HG03175 (cell line): ENCODE results near the gene SP1.
A peak's percentile ranks its signal among the peaks of the same experiment; 100 is the strongest.
"Not testable (repeated sequence)": the region's sequence is repeated elsewhere in the genome, so short reads cannot be mapped to it uniquely, and the experiment has no call there.

Source experiments
- ATAC-seq: cut with Tn5 transposase; IDR thresholded peaks from one replicate; pipeline ENCODE4 v1.9.1; 2021; ENCODE audit warnings: mild to moderate bottlenecking, moderate library complexity; ENCODE audit not compliant: unreplicated experiment

The SP1 gene

GRCh38 chr12:53380104-53380793 is at the start of gene SP1:
Gene SP1 (plus strand): TSS chr12:53380176. CDS start chr12:53380292, 116 bp downstream.
- ATAC-seq: peak; percentile 38

GRCh38 chr12:53330671-53331070 is 49.3 kb upstream of the SP1 start:
- no peak for ATAC-seq

- not testable (repeated sequence) for ATAC-seq
Observed at GRCh38 chr12:53332339-53332738, 47.6 kb upstream of the SP1 start.

GRCh38 chr12:53332744-53333143 is 47.2 kb upstream of the SP1 start:
- ATAC-seq: no peak

- no peak for ATAC-seq
Observed at GRCh38 chr12:53333289-53333688, 46.7 kb upstream of the SP1 start.

- no peak for ATAC-seq
Observed at GRCh38 chr12:53333845-53334244, 46.1 kb upstream of the SP1 start.

GRCh38 chr12:53334822-53335221 is 45.2 kb upstream of the SP1 start:
- ATAC-seq: no peak

GRCh38 chr12:53336181-53336681 is 43.7 kb upstream of the SP1 start, which contains the start of gene SP7:
Gene SP7 (minus strand): TSS chr12:53336354. CDS start chr12:53335646, 708 bp downstream.
- no peak for ATAC-seq

- no peak for ATAC-seq
Observed at GRCh38 chr12:53338017-53338416, 42.0 kb upstream of the SP1 start.

GRCh38 chr12:53338916-53339315 is 41.1 kb upstream of the SP1 start:
- no peak for ATAC-seq

GRCh38 chr12:53340398-53340797 is 39.6 kb upstream of the SP1 start:
- no peak for ATAC-seq

- no peak for ATAC-seq
Observed at GRCh38 chr12:53343449-53343848, 36.5 kb upstream of the SP1 start.

- ATAC-seq: no peak
Observed at GRCh38 chr12:53343969-53344368, 36.0 kb upstream of the SP1 start.

- ATAC-seq: no peak
Observed at GRCh38 chr12:53344487-53344823, 35.5 kb upstream of the SP1 start.

- ATAC-seq: peak; percentile 69
Observed at GRCh38 chr12:53344824-53345485, 35.0 kb upstream of the SP1 start.

- peak; percentile 16 for ATAC-seq
Observed at GRCh38 chr12:53345486-53346188, 34.3 kb upstream of the SP1 start.

GRCh38 chr12:53346491-53346890 is 33.5 kb upstream of the SP1 start:
- no peak for ATAC-seq

GRCh38 chr12:53347905-53348304 is 32.1 kb upstream of the SP1 start:
- ATAC-seq: no peak

- ATAC-seq: peak; percentile 76
Observed at GRCh38 chr12:53352331-53353256, 27.4 kb upstream of the SP1 start.

GRCh38 chr12:53353257-53353655 is 26.7 kb upstream of the SP1 start:
- ATAC-seq: no peak

GRCh38 chr12:53355121-53355520 is 24.9 kb upstream of the SP1 start:
- ATAC-seq: no peak
